ENCODE data around the gene PROX1.

PROX1 gene

GRCh38 chr1:213980906-213981305 lies 6.9 kb upstream of the PROX1 start:
- DNase-seq (ENCODE audit: low read depth, low spot score): no peak

- DNase-seq (ENCODE audit: low read depth, low spot score): no peak
Measured at GRCh38 chr1:213982289-213982671, 5.5 kb upstream of the PROX1 start.

- DNase-seq (ENCODE audit: low read depth, low spot score): no peak
Measured at GRCh38 chr1:213982672-213983492, 4.9 kb upstream of the PROX1 start.

- DNase-seq (ENCODE audit: low read depth, low spot score): no peak
Measured at GRCh38 chr1:213983493-213984386, 4.0 kb upstream of the PROX1 start.

- no peak for DNase-seq (ENCODE audit: low read depth, low spot score)
Measured at GRCh38 chr1:213984387-213985208, 3.2 kb upstream of the PROX1 start.

GRCh38 chr1:213985209-213986019 lies 2.4 kb upstream of the PROX1 start:
- no peak for DNase-seq (ENCODE audit: low read depth, low spot score)

- DNase-seq (ENCODE audit: low read depth, low spot score): no peak
Measured at GRCh38 chr1:213986020-213986924, 1.5 kb upstream of the PROX1 start.

GRCh38 chr1:213986925-213987250 lies 885 bp upstream of the PROX1 start:
- DNase-seq (ENCODE audit: low read depth, low spot score): no peak

GRCh38 chr1:213987422-213987926 lies 299 bp upstream of the PROX1 start:
- no peak for DNase-seq (ENCODE audit: low read depth, low spot score)

- DNase-seq (ENCODE audit: low read depth, low spot score): no peak
Measured at GRCh38 chr1:213988507-213989001, 781 bp downstream of the PROX1 start.

GRCh38 chr1:213989002-213989855 lies 1.5 kb downstream of the PROX1 start:
- no peak for DNase-seq (ENCODE audit: low read depth, low spot score)

GRCh38 chr1:213993929-213994328 lies 6.2 kb downstream of the PROX1 start:
- no peak for DNase-seq (ENCODE audit: low read depth, low spot score)

- DNase-seq (ENCODE audit: low read depth, low spot score): no peak
Measured at GRCh38 chr1:213994888-213995287, 7.1 kb downstream of the PROX1 start.

- no peak for DNase-seq (ENCODE audit: low read depth, low spot score)
Measured at GRCh38 chr1:213995603-213996002, 7.8 kb downstream of the PROX1 start.

GRCh38 chr1:213996320-213997037 lies 8.7 kb downstream of the PROX1 start:
- DNase-seq (ENCODE audit: low read depth, low spot score): no peak

GRCh38 chr1:213997038-213997771 lies 9.4 kb downstream of the PROX1 start:
- no peak for DNase-seq (ENCODE audit: low read depth, low spot score)

GRCh38 chr1:213997772-213998107 lies 10.0 kb downstream of the PROX1 start:
- no peak for DNase-seq (ENCODE audit: low read depth, low spot score)

GRCh38 chr1:213998785-213999184 lies 11.0 kb downstream of the PROX1 start:
- DNase-seq (ENCODE audit: low read depth, low spot score): no peak

Data from activated naive CD8-positive, alpha-beta T cell treated with anti-CD3 and anti-CD28 coated beads, Interleukin-2, amount 50 U/mL, for 16 hours (primary cell).